Astrocyte of the spinal cord (primary cell): ENCODE measurements around the gene TTC33.

Source experiments
- DNase-seq: peaks from one replicate; pipeline ENCODE4 v3.0.0; 2011; ENCODE audit warnings: low read depth, low spot score
- H3K4me3 ChIP-seq: 2 replicates; pipeline ENCODE4 v1.5.1; 2011; ENCODE audit warnings: low read depth, mild to moderate bottlenecking, low read length, moderate library complexity
- in situ Hi-C: cut with HindIII; loops from 2 replicates; pipeline ENCODE4 v1.10.0; 2017; ENCODE audit warnings: low sequenced_read_pairs
- TF ChIP-seq, protein P1 (sequence below): IDR thresholded peaks from 2 replicates; pipeline ENCODE4 v1.5.1; 2012; ENCODE audit warnings: low read depth, mild to moderate bottlenecking, low read length, inconsistent platforms

TTC33 gene

DNA sequence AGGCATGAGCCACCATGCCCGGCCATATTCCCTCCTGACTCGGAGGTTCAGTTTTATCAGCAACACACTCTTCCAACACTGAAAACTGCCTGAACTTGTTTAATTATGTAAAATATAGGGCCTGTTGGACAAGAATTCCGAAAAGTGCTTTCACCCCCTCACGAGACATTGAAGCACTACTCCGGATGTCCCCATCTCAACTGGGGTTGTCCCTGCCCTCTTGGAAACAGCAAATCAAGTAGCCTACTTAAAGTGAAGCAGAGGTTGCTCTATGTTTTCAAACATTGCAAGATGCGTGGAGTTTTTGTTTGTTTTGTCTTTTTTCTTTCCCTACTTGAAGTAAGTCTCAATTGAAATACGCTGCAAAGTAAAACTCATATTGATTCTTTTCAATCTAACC is 68.4 kb downstream of the TTC33 start:
- TF ChIP-seq, protein P1, sequence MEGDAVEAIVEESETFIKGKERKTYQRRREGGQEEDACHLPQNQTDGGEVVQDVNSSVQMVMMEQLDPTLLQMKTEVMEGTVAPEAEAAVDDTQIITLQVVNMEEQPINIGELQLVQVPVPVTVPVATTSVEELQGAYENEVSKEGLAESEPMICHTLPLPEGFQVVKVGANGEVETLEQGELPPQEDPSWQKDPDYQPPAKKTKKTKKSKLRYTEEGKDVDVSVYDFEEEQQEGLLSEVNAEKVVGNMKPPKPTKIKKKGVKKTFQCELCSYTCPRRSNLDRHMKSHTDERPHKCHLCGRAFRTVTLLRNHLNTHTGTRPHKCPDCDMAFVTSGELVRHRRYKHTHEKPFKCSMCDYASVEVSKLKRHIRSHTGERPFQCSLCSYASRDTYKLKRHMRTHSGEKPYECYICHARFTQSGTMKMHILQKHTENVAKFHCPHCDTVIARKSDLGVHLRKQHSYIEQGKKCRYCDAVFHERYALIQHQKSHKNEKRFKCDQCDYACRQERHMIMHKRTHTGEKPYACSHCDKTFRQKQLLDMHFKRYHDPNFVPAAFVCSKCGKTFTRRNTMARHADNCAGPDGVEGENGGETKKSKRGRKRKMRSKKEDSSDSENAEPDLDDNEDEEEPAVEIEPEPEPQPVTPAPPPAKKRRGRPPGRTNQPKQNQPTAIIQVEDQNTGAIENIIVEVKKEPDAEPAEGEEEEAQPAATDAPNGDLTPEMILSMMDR: no peak
- DNase-seq: no peak
- H3K4me3 ChIP-seq: no peak overlapping the region
- in situ Hi-C loops: no loop called here

DNA sequence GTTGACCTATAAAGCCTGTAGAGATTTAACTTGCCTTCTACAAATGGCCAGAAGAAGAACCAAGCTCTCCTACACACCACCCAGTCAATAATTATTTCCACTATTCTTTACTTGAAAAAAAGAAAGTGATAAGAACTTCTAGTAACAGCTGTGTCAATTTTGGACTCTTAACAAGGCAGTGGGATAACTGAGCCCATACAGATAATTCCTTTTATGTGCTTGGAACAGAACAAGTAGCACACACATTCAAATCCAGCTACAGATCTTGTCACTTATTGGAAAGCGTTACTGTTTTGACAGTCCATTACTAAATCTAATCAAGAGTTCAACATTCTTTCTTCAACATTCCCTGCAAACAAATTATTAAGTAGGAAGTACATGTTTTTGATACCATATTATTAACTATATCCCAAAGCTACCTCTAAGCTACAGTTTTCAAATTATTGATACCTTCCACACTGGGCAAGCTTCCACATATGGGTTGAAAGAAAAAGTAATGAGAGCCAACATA is 69.7 kb downstream of the TTC33 start:
- no peak for DNase-seq
- no peak overlapping the region for H3K4me3 ChIP-seq
- in situ Hi-C loops: no loop called here
- TF ChIP-seq, protein P1: no peak

DNA sequence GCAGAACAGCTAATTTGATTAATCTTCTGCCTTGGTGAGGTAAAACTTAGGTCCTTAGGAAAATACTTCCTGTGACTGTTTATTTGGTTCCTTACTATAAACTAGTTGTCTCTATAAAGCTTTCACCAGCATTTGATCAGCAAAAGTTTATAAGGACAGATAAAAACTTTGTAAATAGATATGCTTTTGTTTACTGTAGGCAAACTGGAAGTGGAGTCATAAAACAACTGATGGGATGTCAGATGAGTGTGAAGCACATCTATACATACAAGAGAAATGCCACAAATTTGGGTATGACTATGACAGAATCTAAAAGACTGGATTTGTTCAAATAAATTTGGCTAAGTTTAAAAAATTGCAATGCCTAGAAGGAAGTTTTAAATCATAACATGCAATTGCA is 70.6 kb downstream of the TTC33 start:
- in situ Hi-C loops: no loop called here
- H3K4me3 ChIP-seq: peak overlapping the region; percentile 81
- DNase-seq: no peak
- TF ChIP-seq, protein P1: no peak

DNA sequence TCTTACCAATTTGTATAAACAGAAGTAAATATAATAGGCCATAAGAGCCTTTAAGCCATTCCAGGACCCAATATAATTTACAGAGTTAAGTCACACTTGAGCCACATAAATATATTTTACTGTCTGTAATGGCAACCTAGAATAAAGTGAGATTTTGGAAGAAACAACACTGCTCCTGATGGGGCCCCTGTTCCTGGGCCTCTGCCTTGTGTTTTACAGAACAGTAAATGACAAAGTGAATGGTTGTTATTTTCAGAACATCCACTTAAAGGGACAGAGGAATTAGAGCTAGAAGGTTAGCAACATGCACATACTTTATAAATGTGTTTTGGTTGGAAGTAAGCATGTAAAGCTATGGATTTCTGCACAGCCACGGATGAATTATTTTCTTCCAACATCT is 72.5 kb downstream of the TTC33 start:
- in situ Hi-C loops: no loop called here
- peak overlapping the region; percentile 81 for H3K4me3 ChIP-seq
- no peak for DNase-seq
- TF ChIP-seq, protein P1: no peak

DNA sequence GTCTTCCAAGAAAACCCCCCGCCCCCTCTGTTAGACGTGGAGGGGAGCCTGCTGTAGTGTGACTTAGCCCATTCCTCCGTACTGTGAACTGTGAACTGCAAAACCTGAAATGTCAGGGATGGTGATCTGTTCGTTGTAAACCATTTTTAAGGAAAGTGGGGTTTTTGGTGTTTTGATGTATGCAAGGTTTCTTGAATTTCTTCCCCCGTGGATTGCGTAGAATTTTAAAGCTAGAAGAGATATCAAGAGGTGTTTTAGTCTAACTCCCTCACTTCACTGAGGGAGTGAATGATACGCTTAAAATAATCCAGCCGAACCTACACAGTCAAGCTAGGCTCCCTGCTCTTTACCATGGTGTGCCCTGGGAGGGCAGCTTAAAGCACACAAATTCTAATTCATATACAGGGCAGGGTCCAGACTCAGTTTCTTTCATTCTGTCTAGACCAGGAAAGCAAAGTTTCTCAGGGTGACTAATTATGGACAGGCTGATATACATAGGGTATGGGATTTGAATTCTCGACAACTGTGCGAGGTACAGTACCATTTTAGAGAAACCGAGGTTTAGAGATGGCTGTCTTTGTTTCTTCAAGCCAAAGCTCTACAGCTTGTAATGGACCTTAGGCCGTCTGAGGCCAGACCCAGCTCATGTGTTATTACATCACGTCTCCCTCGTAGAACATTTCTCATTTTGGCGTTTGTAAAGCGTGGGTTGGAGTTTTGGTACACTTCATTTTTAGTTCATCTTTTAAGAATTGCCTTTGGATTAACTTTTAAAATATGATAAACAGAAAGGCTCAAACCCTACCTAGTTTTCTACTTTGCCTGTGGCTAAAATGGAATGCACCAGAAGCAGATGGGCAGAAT is 73.4 kb downstream of the TTC33 start:
- TF ChIP-seq, protein P1: no peak
- H3K4me3 ChIP-seq: peak overlapping the region; percentile 81
- in situ Hi-C loops: no loop called here
- DNase-seq: peak; percentile 36

DNA sequence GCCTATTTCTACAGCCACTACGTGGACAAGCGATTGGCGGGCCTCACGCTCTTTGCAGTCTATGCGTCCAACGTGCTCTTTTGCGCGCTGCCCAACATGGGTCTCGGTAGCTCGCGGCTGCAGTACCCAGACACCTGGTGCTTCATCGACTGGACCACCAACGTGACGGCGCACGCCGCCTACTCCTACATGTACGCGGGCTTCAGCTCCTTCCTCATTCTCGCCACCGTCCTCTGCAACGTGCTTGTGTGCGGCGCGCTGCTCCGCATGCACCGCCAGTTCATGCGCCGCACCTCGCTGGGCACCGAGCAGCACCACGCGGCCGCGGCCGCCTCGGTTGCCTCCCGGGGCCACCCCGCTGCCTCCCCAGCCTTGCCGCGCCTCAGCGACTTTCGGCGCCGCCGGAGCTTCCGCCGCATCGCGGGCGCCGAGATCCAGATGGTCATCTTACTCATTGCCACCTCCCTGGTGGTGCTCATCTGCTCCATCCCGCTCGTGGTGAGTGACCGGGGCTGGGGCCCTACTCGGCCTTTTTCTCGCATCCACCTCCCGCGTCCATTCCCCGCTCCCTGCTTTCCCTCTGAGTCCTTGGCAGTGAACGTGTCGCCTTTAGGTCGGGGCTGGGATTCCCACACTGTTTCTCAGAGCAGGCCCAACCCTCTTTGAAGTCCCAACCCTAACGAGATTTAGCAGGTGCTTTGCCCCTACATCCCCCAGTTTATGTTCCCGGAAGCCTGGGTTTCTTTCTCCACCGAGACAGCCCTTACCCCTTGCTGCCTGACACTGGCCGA is 74.2 kb downstream of the TTC33 start:
- peak; percentile 42 for DNase-seq
- H3K4me3 ChIP-seq: peak overlapping the region; percentile 81

More for the DNA sequence above, 74.2 kb downstream of the TTC33 start:
- TF ChIP-seq, protein P1: no peak
- in situ Hi-C loops: no loop called here
